A549 (cell line): ENCODE data around the gene SRSF4. TPM values are rescaled to one million over a fixed set of nuclear protein-coding genes. Genes with fewer than 3 reads are reported as not detected.

Source experiments
- ATAC-seq, 2 experiments: fragments of 200-7000 bp in 1 of 2; fragments of >200 bp in 1 of 2; cut with Nextera tagmentation in 1 of 2; cut with Tn5 transposase in 1 of 2; 3 replicates each; pipeline versions ENCODE4 v1.8.0 to v1.9.1; 2018 to 2020; ENCODE audit warnings: mild to moderate bottlenecking in 1 of 2, moderate library complexity in 1 of 2
- CTCF ChIA-PET: fragments of 300-600 bp; sonication (Branson Sonifier 250); formaldehyde crosslinking; extraction: SDS; loops from one replicate; lab custom pipeline; 2021; ENCODE audit warnings: antibody characterized with exemption, inconsistent platforms; lab: Yijun Ruan, JAX
- POLR2A ChIA-PET: fragments of 350-600 bp; formaldehyde crosslinking; extraction: SDS; loops from one replicate; lab custom pipeline; 2021; ENCODE audit warnings: antibody characterized with exemption, inconsistent platforms; lab: Yijun Ruan, JAX
- DNase-seq, 2 experiments: peaks; one replicate each; pipeline versions ENCODE4 v3.0.0 to v3.0.0-alpha.2; 2011 to 2016; ENCODE audit warnings: low read depth in 1 of 2, low spot score in 1 of 2
- FAIRE-seq: peaks from 2 replicates; lab custom pipeline; 2011; peaks lifted over from hg19 to GRCh38; lab: Jason Lieb, UNC
- H3K27ac ChIP-seq, 2 experiments: fragments of >200 bp; sonication (Bioruptor Twin); formaldehyde crosslinking; 3 replicates each; pipeline ENCODE4 v1.5.1; 2016 to 2017
- H3K4me1 ChIP-seq: fragments of >200 bp; sonication (Bioruptor Twin); formaldehyde crosslinking; 3 replicates; pipeline ENCODE4 v1.6.1; 2016
- H3K4me2 ChIP-seq: fragments of >200 bp; sonication (Bioruptor Twin); formaldehyde crosslinking; 3 replicates; pipeline ENCODE4 v1.6.1; 2016
- H3K4me3 ChIP-seq: fragments of >200 bp; sonication (Bioruptor Twin); formaldehyde crosslinking; 3 replicates; pipeline ENCODE4 v1.5.1; 2016
- H3K9me3 ChIP-seq: fragments of >200 bp; sonication (Bioruptor Twin); formaldehyde crosslinking; 3 replicates; pipeline ENCODE4 v1.6.1; 2016
- BCL3 ChIP-seq: fragments of >200 bp; sonication (Bioruptor Twin); formaldehyde crosslinking; IDR thresholded peaks from 3 replicates; pipeline ENCODE4 v1.6.1; 2016
- CBX8 ChIP-seq: fragments of 200-600 bp; sonication (generic); IDR thresholded peaks from 2 replicates; pipeline ENCODE4 v1.6.1; 2016
- CEBPB ChIP-seq, 2 experiments: fragments of >200 bp in 1 of 2; sonication (Bioruptor Twin) in 1 of 2; formaldehyde crosslinking in 1 of 2; IDR thresholded peaks; 2 replicates each; pipeline ENCODE4 v1.6.1; 2012 to 2016
- CHD4 ChIP-seq: fragments of 200-600 bp; sonication (generic); IDR thresholded peaks from 2 replicates; pipeline ENCODE4 v1.6.1; 2016; ENCODE audit warnings: antibody characterized with exemption, mild to moderate bottlenecking, borderline replicate concordance
- EHF ChIP-seq: fragments of 250-450 bp; sonication (Bioruptor Pico); IDR thresholded peaks from 2 replicates; pipeline ENCODE4 v1.5.0; 2020; ENCODE audit warnings: mild to moderate bottlenecking
- EHMT2 ChIP-seq: fragments of 200-600 bp; sonication (generic); IDR thresholded peaks from 2 replicates; pipeline ENCODE4 v1.6.1; 2016; ENCODE audit warnings: antibody characterized with exemption, low read depth, mild to moderate bottlenecking, moderate library complexity
- ELK1 ChIP-seq: fragments of 150-350 bp; IDR thresholded peaks from 2 replicates; pipeline ENCODE4 v1.6.1; 2014; ENCODE audit warnings: low read depth, mild to moderate bottlenecking, low read length
- EP300 ChIP-seq, 2 experiments: fragments of >200 bp; sonication (Bioruptor Twin); formaldehyde crosslinking; IDR thresholded peaks; 2 replicates in 1 of 2; 3 replicates in 1 of 2; pipeline ENCODE4 v1.6.1; 2016 to 2017
- FOSB ChIP-seq: fragments of 250-450 bp; sonication (Bioruptor Pico); IDR thresholded peaks from 2 replicates; pipeline ENCODE4 v1.5.0; 2020; ENCODE audit warnings: mild to moderate bottlenecking, moderate library complexity
- FOXS1 ChIP-seq: fragments of 250-450 bp; sonication (Bioruptor Pico); IDR thresholded peaks from 2 replicates; pipeline ENCODE4 v1.5.0; 2020; ENCODE audit warnings: mild to moderate bottlenecking, moderate library complexity
- HOXB13 ChIP-seq: fragments of 250-450 bp; sonication (Bioruptor Pico); IDR thresholded peaks from 2 replicates; pipeline ENCODE4 v1.5.0; 2020; ENCODE audit warnings: low read depth, mild to moderate bottlenecking, moderate library complexity
- KDM5A ChIP-seq: fragments of 200-600 bp; sonication (generic); IDR thresholded peaks from 2 replicates; pipeline ENCODE4 v1.6.1; 2016; ENCODE audit warnings: antibody characterized with exemption, mild to moderate bottlenecking
- MAFK ChIP-seq: fragments of 450-650 bp; IDR thresholded peaks from 2 replicates; pipeline ENCODE4 v1.6.1; 2014; ENCODE audit not compliant: partially characterized antibody
- MYC ChIP-seq: IDR thresholded peaks from 2 replicates; pipeline ENCODE4 v1.6.1; 2012; ENCODE audit warnings: mild to moderate bottlenecking, inconsistent platforms, low read length, improper control_type of control experiment, borderline replicate concordance
- NPAS2 ChIP-seq: fragments of 250-450 bp; sonication (Bioruptor Pico); IDR thresholded peaks from 2 replicates; pipeline ENCODE4 v1.8.0; 2022; ENCODE audit warnings: mild to moderate bottlenecking, moderate library complexity, borderline replicate concordance
- NR3C1 ChIP-seq: fragments of >200 bp; sonication (Bioruptor Twin); formaldehyde crosslinking; IDR thresholded peaks from 3 replicates; pipeline ENCODE4 v1.6.1; 2017
- POLR2A ChIP-seq: IDR thresholded peaks from 2 replicates; pipeline ENCODE4 v1.6.1; 2012; ENCODE audit warnings: mild to moderate bottlenecking, low read length
- POLR2AphosphoS2 ChIP-seq: conservative IDR thresholded peaks from 2 replicates; pipeline ENCODE4 v1.6.1; 2012; ENCODE audit warnings: low read length, improper control_type of control experiment, inconsistent platforms
- RARB ChIP-seq: fragments of 250-450 bp; sonication (Bioruptor Pico); IDR thresholded peaks from 2 replicates; pipeline ENCODE4 v1.8.0; 2021; ENCODE audit warnings: mild to moderate bottlenecking, moderate library complexity
- RFX5 ChIP-seq: fragments of 450-650 bp; IDR thresholded peaks from 2 replicates; pipeline ENCODE4 v1.7.1; 2014; ENCODE audit warnings: antibody characterized with exemption, mild to moderate bottlenecking, moderate library complexity
- SMC3 ChIP-seq: fragments of >200 bp; sonication (Bioruptor Twin); formaldehyde crosslinking; IDR thresholded peaks from 3 replicates; pipeline ENCODE4 v1.6.1; 2018; ENCODE audit warnings: inconsistent platforms
- SREBF2 ChIP-seq: fragments of 450-650 bp; IDR thresholded peaks from 2 replicates; pipeline ENCODE4 v1.6.1; 2014; ENCODE audit warnings: mild to moderate bottlenecking, moderate library complexity
- USF2 ChIP-seq: fragments of 450-650 bp; IDR thresholded peaks from 2 replicates; pipeline ENCODE4 v1.6.1; 2014; ENCODE audit warnings: antibody characterized with exemption
- ZC3H11A ChIP-seq: fragments of 450-650 bp; IDR thresholded peaks from 2 replicates; pipeline ENCODE4 v1.6.1; 2014; ENCODE audit warnings: antibody characterized with exemption, mild to moderate bottlenecking
- ZSCAN20 ChIP-seq: fragments of 250-450 bp; sonication (Bioruptor Pico); IDR thresholded peaks from 2 replicates; pipeline ENCODE4 v1.8.0; 2022; ENCODE audit warnings: mild to moderate bottlenecking, moderate library complexity
- WGBS: methylation state at CpG from one replicate; pipeline ENCODE4 v1.1.6; 2017; ENCODE audit errors: missing lambda C conversion rate; 5-methylcytosine and 5-hydroxymethylcytosine counted together
- polyA plus RNA-seq, 4 experiments: library from polyadenylated mRNA; depleted of rRNA in 3 of 4; stranded (reverse); fragments of >200 nt; fragmentation: RNase III in 1 of 4; extraction: RNeasy Plus Mini Kit Qiagen cat#74134 plus additional on column Dnase treatment in 1 of 4; gene quantifications; 2 replicates in 3 of 4; 3 replicates in 1 of 4; pipeline ENCODE4 v1.2.3, GENCODE V29; 2011 to 2017

SRSF4 gene
- polyA plus RNA-seq, 2 of the 4 experiments (the other 2 are of a cell fraction): 45.6 to 64.5 TPM

- TF ChIP-seq MAFK: no peak
- no peak for TF ChIP-seq RARB (CRISPR knock-in tag)
- no peak for TF ChIP-seq SMC3
- TF ChIP-seq KDM5A: no peak
- no peak for TF ChIP-seq POLR2A
- no peak for TF ChIP-seq ELK1
- no peak for TF ChIP-seq NR3C1
- TF ChIP-seq BCL3: no peak
- TF ChIP-seq CBX8: no peak
- no peak for TF ChIP-seq SREBF2
- no peak for TF ChIP-seq POLR2AphosphoS2
- no peak for TF ChIP-seq ZC3H11A
- TF ChIP-seq FOXS1 (CRISPR knock-in tag): no peak
- TF ChIP-seq ZSCAN20 (CRISPR knock-in tag): no peak
- TF ChIP-seq EHMT2: no peak
- no peak for TF ChIP-seq USF2
- TF ChIP-seq RFX5: no peak
- no peak overlapping the region for H3K27ac ChIP-seq
- no peak for ATAC-seq
- H3K4me2 ChIP-seq: no peak overlapping the region
- DNase-seq: no peak
- POLR2A ChIA-PET: no interaction called here
- H3K4me3 ChIP-seq: no peak overlapping the region
- no peaks in the 10 kb centered on the region for H3K9me3 ChIP-seq
- H3K4me1 ChIP-seq: no peaks in the 10 kb centered on the region
- 80% methylated on average over 1 of the region's 1 CpG for WGBS
- no peak for FAIRE-seq
- CTCF ChIA-PET: no interaction called here
These were observed 67.0 kb downstream of the SRSF4 start for GRCh38 chr1:29114654-29115053.

- POLR2A ChIA-PET: no interaction called here
- ATAC-seq (no peak), FAIRE-seq (no peak), DNase-seq (no peak)
- Histone ChIP-seq H3K4me1 (no peaks in the 10 kb centered on the region), H3K27ac (no peak overlapping the region), H3K9me3 (no peaks in the 10 kb centered on the region), H3K4me3 (no peak overlapping the region), H3K4me2 (no peak overlapping the region)
- CTCF ChIA-PET: interaction anchor here (0.5 to 1.3 kb wide), 3 partner anchors 8 to 92 kb away, joined by 4 to 5 read pairs (median 4); no protein-coding TSS in a partner anchor
- TF ChIP-seq MYC: no peak
- TF ChIP-seq NPAS2 (CRISPR knock-in tag): no peak
- no peak for TF ChIP-seq SMC3
- TF ChIP-seq EHF (CRISPR knock-in tag): no peak
- WGBS: 86% methylated on average over 6 of the region's 6 CpGs
These were observed 68.1 kb downstream of the SRSF4 start for GRCh38 chr1:29113413-29114117.

- Histone ChIP-seq H3K4me1 (no peaks in the 10 kb centered on the region), H3K4me3 (no peak overlapping the region), H3K27ac (no peak overlapping the region), H3K9me3 (no peaks in the 10 kb centered on the region), H3K4me2 (no peak overlapping the region)
- TF ChIP-seq POLR2A (no peak), FOSB (CRISPR knock-in tag) (no peak), RFX5 (no peak), CHD4 (no peak), HOXB13 (CRISPR knock-in tag) (no peak), EP300 (IDR thresholded peaks at IDR 0.05) (no peak), CEBPB (IDR thresholded peaks at IDR 0.05) (no peak)
- DNase-seq (no peak), FAIRE-seq (no peak), ATAC-seq (no peak)
- POLR2A ChIA-PET: no interaction called here
- CTCF ChIA-PET: interaction anchor here (1.0 to 1.3 kb wide), 3 partner anchors 9 to 90 kb away, joined by 3 to 5 read pairs (median 4); no protein-coding TSS in a partner anchor
- 87% methylated on average over 7 of the region's 7 CpGs for WGBS
These were observed 68.8 kb downstream of the SRSF4 start for GRCh38 chr1:29112705-29113412.
